GM21360 (cell line): ENCODE results near the gene HOXC9.

Source experiments
- ATAC-seq: cut with Tn5 transposase; IDR thresholded peaks from one replicate; pipeline ENCODE4 v1.9.1; 2021; ENCODE audit warnings: mild to moderate bottlenecking, moderate library complexity; ENCODE audit not compliant: unreplicated experiment

Gene HOXC9

DNA sequence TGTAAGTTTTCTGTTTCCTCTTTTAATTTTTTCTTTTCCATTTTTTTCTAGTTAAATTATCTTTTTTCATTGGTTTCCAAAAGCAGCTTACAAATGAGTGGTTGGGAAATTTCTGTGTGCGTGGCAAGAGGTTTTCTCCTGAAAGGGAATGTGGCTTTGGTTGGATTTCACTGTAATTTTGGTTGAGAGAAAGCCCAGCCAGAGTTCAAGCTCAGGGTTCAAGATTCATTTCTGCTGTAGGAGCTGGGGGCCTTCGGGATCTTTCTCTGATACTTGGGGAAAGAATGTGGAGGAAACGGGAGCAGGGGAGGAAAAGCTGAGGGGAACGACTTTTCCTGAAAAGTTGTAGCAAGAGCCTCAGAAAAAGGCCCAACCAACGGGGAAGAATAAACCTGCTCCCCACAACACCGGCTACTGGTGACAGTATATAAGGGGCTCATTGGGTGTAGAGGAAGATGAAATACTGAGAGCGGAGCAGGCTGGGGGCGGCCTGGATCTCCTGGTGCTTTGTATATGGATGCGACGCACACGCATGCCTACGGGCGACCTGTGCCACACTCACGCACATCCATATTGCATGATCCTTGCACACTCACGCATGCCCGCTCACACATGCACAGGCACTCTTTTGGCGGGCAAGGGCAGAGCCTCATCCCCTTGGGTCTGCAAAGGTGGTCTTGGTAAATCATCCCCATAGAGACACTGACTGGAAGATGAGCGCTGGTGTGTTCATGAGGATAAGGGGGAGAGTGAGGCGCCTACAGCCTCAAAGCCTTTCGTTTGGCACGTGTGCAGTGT, 13.1 kb upstream of the HOXC9 start:
- no peak for ATAC-seq

DNA sequence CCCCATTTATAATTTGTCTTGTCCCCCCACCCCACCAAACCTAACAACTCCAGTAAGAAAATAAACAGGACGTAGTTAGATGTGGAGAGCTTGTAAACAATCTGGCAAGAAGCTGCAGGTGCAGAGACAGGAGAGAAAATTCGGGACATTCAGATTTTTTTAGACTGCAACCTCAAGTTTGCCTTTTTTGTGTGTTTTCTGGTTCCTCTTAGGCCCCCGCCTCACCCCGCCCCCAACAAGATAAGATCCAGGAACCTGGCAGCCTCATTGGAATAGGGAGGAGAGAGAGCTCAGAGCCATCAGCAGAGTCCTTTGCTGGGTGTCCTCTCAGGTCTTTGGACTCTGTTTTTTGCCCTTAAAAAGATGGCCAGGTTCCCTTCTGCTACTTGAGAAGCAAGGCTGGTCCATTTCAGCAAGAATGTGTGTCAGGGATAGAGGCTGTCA, 12.2 kb upstream of the HOXC9 start:
- no peak for ATAC-seq

- ATAC-seq: no peak
Observed at GRCh38 chr12:53988541-53989226, 11.3 kb upstream of the HOXC9 start.

GRCh38 chr12:53989227-53990113, 10.5 kb upstream of the HOXC9 start:
- ATAC-seq: peak; percentile 32

GRCh38 chr12:53990311-53991076, 9.5 kb upstream of the HOXC9 start:
- ATAC-seq: no peak

DNA sequence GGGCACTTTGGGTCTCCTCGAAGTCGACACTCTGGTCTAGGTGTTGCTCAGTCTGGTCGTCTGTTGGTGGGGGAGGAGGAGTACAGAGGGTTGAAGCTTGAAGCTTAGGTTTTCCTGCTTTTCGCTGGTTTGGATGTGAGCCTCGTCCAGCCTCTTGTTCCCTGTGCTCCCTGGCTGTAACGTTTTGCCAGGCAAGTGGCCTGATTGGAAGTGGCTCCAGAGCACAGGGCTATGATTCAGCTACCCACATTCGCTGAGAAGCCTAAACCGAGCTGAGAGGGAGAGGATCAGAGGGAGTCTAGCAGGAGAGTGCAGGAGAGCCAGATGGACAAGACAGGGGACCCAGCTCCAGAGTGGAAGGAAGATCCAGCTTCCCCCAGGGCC, 8.9 kb upstream of the HOXC9 start:
- ATAC-seq: no peak

DNA sequence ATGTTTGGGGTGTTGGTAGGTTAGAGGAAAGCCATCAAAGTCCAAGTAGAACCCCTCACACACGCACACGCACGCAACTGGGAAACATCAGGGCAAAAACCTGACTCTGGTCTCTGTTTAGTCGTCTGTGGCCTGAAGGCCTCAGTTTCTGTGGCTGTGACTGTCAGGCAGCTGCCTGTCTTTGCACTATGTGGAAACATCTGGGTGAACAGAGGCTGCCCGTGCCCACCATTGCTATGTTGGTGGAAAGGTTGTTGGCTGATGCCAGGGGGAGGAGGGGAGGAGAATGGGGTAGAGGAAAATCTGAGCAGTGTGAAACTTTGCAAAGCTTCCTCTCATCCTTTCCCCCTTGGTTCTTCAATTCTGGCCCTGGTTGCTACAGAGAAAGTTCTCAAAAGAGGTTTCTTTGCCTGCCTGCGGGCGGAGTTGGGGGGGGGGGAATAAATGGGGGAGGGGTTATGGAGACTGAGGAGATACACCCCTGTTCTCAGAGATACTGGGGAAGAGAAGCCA, 7.5 kb upstream of the HOXC9 start:
- no peak for ATAC-seq

DNA sequence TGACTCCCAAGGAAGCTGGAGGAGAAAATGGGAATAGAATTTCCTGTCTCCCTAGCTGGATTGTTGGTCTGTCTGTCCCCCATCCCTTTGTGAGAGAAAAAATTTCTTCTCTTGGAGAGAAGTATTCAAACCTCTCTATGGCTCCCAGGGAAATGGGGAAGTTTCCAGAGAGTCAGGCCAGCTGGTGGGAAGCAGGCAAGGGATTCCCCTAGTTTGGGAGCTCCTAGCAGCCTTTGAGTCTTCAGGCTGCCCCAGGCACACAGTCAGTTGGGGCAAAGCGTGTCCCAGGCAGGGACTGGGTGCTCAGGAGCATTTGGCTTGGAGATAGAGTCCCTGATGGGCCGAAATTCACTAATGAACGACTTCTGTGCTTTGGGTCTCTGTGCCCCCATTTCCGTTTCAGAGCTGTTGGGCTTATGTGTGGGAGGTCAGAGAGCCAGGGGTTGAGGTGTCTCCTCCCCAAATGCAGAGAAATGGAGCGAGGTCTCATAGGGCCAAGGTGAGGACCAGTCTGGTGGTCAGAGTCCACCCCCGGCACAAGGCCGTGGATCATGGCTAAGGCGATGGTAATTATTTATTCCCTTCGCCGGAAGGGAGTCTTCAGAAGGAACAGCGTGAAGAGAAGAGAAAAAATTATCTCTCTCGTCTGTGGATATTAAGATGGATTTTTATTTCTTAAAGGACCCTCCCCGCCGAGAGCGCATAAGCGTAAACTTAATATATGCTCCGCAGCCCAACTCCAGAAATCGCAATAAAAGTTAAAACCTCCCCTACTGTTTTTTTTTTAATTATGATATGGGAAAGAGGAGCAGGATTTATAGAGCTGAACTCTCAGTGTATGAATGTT, 6.6 kb upstream of the HOXC9 start:
- ATAC-seq: no peak

- ATAC-seq: no peak
Observed at GRCh38 chr12:53994009-53994263, 6.0 kb upstream of the HOXC9 start.

DNA sequence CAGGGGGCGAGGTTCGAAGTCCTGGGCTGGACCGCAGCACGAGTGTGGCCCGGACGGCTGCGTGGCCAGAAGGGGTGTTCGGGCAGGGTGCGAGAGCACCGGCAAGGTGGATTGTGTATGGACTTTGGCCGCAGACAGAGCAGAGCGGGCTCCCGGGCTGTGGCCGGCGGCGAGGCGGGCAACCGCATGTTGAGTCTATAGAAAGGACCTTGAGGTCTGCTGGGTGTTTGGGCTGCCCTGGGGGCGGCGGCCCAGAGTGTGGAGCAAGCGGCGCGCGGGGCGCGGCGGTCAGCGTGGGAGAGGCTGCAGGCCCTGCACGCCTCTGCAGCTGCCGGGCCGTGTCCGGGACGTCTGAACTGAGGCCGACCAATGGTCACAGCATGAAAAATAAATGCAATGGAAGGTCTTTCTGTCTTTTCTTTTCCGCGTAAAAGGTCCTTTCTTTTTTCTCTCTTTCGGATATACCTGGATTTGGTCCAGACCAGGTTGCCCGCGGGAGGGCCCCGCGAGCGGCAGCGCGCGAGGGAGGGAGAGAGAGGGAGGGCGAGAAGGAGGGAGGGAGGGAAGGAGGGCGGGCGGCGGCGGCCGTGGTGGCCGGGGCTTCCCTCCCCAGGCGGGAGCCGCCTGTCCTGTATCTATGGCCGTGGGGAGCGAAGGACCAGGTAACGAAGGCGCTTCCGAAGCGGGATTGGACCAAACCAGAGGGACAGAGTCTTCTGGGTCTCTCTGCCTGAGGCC, 5.5 kb upstream of the HOXC9 start:
- no peak for ATAC-seq

DNA sequence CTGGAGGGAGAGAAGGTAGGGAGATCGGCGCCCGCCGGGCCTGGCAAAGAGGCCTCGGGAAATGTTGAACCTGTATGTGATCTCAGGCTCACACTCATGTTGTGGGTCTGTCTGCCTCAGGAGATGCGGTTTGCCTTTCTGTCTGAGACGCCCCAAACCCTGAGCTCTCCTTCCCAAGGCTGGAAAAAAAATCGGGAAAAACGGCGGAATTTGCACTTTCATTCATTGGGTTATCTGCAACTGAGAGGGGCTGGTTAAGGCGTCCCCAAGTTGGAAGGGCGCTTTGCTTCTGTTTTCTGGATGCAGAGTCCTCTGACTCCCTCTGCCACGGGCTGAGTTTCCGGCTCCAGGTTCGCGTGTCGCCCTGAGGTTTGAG, 5.0 kb upstream of the HOXC9 start:
- no peak for ATAC-seq

DNA sequence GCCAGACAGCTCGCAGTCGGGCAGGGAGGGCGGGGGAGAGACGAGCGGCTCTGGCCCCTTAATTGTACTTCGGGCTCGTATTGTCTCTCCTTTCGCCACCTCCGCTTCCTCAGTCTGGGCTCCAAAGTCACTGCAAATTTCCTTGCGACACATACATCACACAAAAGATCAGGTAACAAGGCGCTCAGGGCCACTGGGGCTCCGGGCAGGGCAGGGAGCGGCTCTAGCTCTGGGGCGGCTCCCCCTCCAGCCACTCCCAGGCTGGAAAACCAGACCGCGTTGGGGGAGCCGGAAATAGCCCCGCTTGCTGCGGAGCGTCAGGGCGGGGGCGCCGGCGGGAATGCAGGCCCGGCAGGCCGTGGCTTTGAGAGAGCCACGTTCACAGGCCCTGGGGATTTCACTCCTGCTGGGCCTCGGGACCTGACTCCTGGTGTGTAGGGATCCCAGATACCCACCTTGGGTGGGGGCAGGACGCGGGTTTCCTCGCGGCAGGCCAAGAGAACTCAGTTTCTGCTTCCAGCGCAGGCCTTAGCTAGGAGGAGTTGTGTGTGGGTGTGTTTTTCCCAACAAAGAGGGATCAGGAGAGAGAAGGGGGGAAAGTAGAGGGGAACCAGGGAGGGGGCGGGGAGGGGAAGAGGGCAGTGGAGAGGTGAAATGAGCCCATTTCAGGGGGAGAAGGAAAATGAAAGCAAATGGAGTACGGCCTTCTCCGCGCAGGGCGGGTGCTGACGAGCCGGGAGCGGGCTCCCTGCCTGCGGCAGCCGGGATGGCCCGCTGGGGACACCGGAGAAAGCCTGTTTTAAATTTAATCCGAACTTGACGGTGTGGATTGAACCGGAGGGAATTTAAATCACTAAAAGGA, 4.4 kb upstream of the HOXC9 start:
- no peak for ATAC-seq

DNA sequence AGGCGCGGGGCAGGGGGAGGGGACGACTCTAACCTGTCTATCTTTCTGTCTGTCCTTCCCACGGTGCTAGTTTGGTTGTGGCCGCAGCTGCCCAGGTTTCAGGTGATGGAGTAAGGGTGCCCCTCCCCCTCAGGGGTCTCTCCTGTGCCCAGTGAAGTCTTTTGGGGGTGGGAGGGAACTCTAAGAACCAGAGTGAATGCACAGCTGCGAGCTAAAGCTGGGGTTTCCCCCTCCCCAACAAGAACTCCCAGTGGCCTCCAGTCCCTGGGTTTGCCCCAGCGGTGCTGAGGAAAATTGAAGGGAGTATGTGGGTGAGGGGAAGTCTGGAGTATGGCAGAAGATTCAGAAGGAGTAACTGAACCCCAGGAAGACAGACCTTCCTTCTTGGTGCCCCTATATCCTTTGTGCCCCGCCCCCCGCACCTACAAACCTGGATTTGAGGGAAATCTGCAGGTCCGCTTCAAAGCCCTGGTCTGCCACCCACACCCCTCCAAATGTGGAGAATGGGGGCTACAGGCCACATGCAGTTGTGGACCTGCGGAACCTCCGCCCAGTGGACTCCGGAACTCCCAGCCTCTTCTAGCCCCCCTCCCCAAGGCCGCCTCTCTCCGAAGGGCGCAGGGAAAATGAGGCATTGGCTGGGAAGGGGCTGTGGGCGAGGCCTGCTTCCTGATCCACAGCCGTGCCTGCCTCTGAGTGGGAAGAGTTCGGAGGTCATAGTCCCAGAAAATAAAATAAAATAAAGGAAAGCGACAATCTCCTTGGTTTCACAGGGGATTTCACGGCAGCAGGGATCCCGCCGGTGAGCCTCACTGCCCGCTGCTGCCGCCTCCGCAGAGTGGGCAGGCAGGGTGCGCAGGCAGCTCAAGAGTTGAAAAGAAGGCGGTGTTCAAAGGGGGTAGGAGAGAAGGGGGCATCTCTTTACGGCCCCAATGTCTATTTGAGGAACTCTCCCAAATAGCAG, 3.4 kb upstream of the HOXC9 start:
- ATAC-seq: no peak

- no peak for ATAC-seq
Observed at GRCh38 chr12:53997204-53998109, 2.5 kb upstream of the HOXC9 start.

DNA sequence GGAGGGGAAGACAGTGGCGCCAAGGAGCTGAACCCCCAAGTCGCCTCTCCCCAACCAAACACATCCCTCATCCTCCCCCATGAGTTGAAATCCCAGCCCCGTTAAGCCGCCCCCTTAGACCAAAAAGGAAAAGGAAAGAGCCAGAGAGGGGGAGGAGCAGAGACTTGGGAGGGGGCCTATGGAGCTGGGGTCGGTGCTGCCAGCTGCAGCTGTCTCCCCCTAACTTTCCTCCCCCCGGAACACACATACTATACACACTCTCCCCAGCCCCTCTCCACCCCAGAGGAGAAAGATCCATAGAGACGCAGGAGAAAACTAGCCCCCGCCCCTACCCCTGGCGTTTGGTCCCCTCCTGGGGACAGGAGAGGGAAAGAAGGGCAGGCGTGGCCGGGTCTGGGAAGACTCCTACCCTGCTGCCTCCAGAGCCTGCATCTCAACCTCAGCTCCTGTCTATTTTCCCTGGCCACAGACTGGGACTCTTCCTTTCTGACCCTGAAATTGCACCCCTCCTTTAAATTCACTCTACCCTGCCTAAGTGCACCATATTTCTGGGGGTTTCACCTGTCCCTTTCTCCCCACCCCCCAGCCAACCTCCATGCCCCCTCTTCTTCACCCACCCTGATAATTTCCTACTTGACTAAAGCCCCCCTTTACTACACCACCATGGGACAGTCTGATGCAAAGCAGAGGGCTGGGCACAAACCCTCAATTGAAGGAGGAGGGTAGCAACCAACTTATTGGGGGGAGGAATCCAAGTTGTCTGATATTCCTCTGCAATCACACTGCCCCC, 1.7 kb upstream of the HOXC9 start:
- ATAC-seq: no peak

- ATAC-seq: no peak
Observed at GRCh38 chr12:53998900-53999236, 1.1 kb upstream of the HOXC9 start.
